Stimulated activated CD4-positive, alpha-beta T cell treated with anti-CD3 and anti-CD28 coated beads, TNF-alpha, amount 100 ng/mL, for 24 hours (primary cell): ENCODE measurements around the gene MYLK.

Experiments
- DNase-seq, 3 experiments: peaks; one replicate each; pipeline ENCODE4 v3.0.0-alpha.2; 2020; ENCODE audit warnings: low read depth in 3 of 3

Gene MYLK

GRCh38 chr3:123793425-123793824, 90.7 kb downstream of the MYLK start:
- no peak for DNase-seq

GRCh38 chr3:123792473-123793201, 91.5 kb downstream of the MYLK start:
- no peak for DNase-seq

GRCh38 chr3:123791898-123792297, 92.2 kb downstream of the MYLK start:
- DNase-seq = no peak

- DNase-seq = no peak
These were observed 92.7 kb downstream of the MYLK start for GRCh38 chr3:123791417-123791816.

- no peak for DNase-seq
These were observed 93.1 kb downstream of the MYLK start for GRCh38 chr3:123791073-123791370.

GRCh38 chr3:123790254-123791072, 93.7 kb downstream of the MYLK start:
- no peak for DNase-seq

- no peak for DNase-seq
These were observed 94.4 kb downstream of the MYLK start for GRCh38 chr3:123789760-123790159.

- no peak for DNase-seq
These were observed 95.0 kb downstream of the MYLK start for GRCh38 chr3:123789160-123789559.

GRCh38 chr3:123788710-123789109, 95.4 kb downstream of the MYLK start:
- no peak for DNase-seq

GRCh38 chr3:123787133-123787532, 97.0 kb downstream of the MYLK start:
- DNase-seq = no peak

GRCh38 chr3:123785602-123786001, 98.5 kb downstream of the MYLK start:
- no peak for DNase-seq

- DNase-seq = no peak
These were observed 100.3 kb downstream of the MYLK start for GRCh38 chr3:123783811-123784210.

GRCh38 chr3:123783050-123783689, 101.0 kb downstream of the MYLK start:
- no peak for DNase-seq

GRCh38 chr3:123782488-123782887, 101.6 kb downstream of the MYLK start:
- no peak for DNase-seq

- no peak for DNase-seq
These were observed 102.4 kb downstream of the MYLK start for GRCh38 chr3:123781571-123782275.

- DNase-seq = no peak
These were observed 103.0 kb downstream of the MYLK start for GRCh38 chr3:123781138-123781537.

GRCh38 chr3:123780656-123781055, 103.5 kb downstream of the MYLK start:
- no peak for DNase-seq

- DNase-seq = no peak
These were observed 104.4 kb downstream of the MYLK start for GRCh38 chr3:123779655-123780231.

GRCh38 chr3:123778991-123779622, 105.0 kb downstream of the MYLK start:
- no peak for DNase-seq

- no peak for DNase-seq
These were observed 105.6 kb downstream of the MYLK start for GRCh38 chr3:123778525-123778924.

GRCh38 chr3:123776071-123776782, 107.9 kb downstream of the MYLK start:
- no peak for DNase-seq
